K562 (cell line): Measurements from ENCODE around the gene RETREG1.

ENCODE experiments used
- BDP1 ChIP-seq: IDR thresholded peaks from 3 replicates; pipeline ENCODE4 v1.6.1; 2011; ENCODE audit not compliant: insufficient read length, insufficient read depth
- KLF1 ChIP-seq: fragments of 450-650 bp; IDR thresholded peaks from 2 replicates; pipeline ENCODE4 v1.6.1; 2016; ENCODE audit warnings: missing genetic modification characterization, missing compliant biosample characterization
- POLR2G ChIP-seq: fragments of 200-400 bp; formaldehyde crosslinking; IDR thresholded peaks from 2 replicates; pipeline ENCODE4 v1.6.1; 2017; ENCODE audit warnings: low read depth, mild to moderate bottlenecking, antibody characterized with exemption, low read length, moderate library complexity
- ZBTB33 ChIP-seq: sonication (generic); formaldehyde crosslinking; IDR thresholded peaks from 2 replicates; pipeline ENCODE4 v1.8.1; 2023; ENCODE audit warnings: mild to moderate bottlenecking, missing genetic modification reagents

GRCh38 chr5:16464664-16465543 lies 151.9 kb downstream of the RETREG1 start:
- TF ChIP-seq ZBTB33 (no peak), KLF1 (no peak), POLR2G (no peak), BDP1 (no peak)
